ENCODE data around the gene MED13L. TPM values are rescaled to one million over a fixed set of nuclear protein-coding genes. Genes with fewer than 3 reads are reported as not detected.

The MED13L gene
- total and polyA plus RNA-seq, 8 donors: 92.4 to 123 (median 97.0) TPM

GRCh38 chr12:116046039-116046438 is 231.5 kb downstream of the MED13L start:
- H3K4me3 ChIP-seq: no peak overlapping the region
- ATAC-seq (no peak), DNase-seq (no peak)
- no peaks in the 10 kb centered on the region for H3K27me3 ChIP-seq
- H3K36me3 ChIP-seq: no peaks in the 10 kb centered on the region
- no peak overlapping the region for H3K27ac ChIP-seq
- peaks cover 14 to 37% of the 10 kb centered on the region in 2 donors for H3K4me1 ChIP-seq
- H3K9me3 ChIP-seq: no peaks in the 10 kb centered on the region
- no peak for TF ChIP-seq CTCF (IDR thresholded peaks at IDR 0.05)
- intact Hi-C loops (cut with DNase I): no loop called here

- Histone ChIP-seq H3K4me1 (peaks cover 9 to 29% of the 10 kb centered on the region in 2 donors), H3K9me3 (no peaks in the 10 kb centered on the region), H3K27me3 (no peaks in the 10 kb centered on the region), H3K4me3 (no peak overlapping the region), H3K36me3 (no peaks in the 10 kb centered on the region), H3K27ac (no peak overlapping the region)
- DNase-seq (no peak), ATAC-seq (no peak)
- TF ChIP-seq CTCF (IDR thresholded peaks at IDR 0.05): no peak
- intact Hi-C loops (cut with DNase I): no loop called here
Measured at GRCh38 chr12:116045150-116045549, 232.3 kb downstream of the MED13L start.

- Histone ChIP-seq H3K9me3 (no peaks in the 10 kb centered on the region), H3K27me3 (no peaks in the 10 kb centered on the region), H3K27ac (no peak overlapping the region), H3K4me1 (peaks cover 3 to 17% of the 10 kb centered on the region in 2 donors), H3K36me3 (no peaks in the 10 kb centered on the region), H3K4me3 (no peak overlapping the region)
- peak; percentile 81 for ATAC-seq
- intact Hi-C loops (cut with DNase I): no loop called here
- no peak for TF ChIP-seq CTCF (IDR thresholded peaks at IDR 0.05)
- peak in 2 of 4 donors; percentile 24 to 28 for DNase-seq
Measured at GRCh38 chr12:116043659-116044535, 233.6 kb downstream of the MED13L start.

GRCh38 chr12:116040402-116040801 is 237.1 kb downstream of the MED13L start:
- DNase-seq: no peak
- ATAC-seq: no peak
- no peaks in the 10 kb centered on the region for H3K27me3 ChIP-seq
- no peak for TF ChIP-seq CTCF (IDR thresholded peaks at IDR 0.05)
- intact Hi-C loops (cut with DNase I): no loop called here
- no peak overlapping the region for H3K4me3 ChIP-seq
- no peaks in the 10 kb centered on the region for H3K9me3 ChIP-seq
- peaks cover 0 to 10% of the 10 kb centered on the region in 2 donors for H3K4me1 ChIP-seq
- H3K27ac ChIP-seq: no peak overlapping the region
- no peaks in the 10 kb centered on the region for H3K36me3 ChIP-seq

GRCh38 chr12:116039081-116039480 is 238.4 kb downstream of the MED13L start:
- TF ChIP-seq CTCF (IDR thresholded peaks at IDR 0.05): no peak
- ATAC-seq: no peak
- no peak overlapping the region for H3K27ac ChIP-seq
- no peaks in the 10 kb centered on the region for H3K9me3 ChIP-seq
- no peak overlapping the region for H3K4me3 ChIP-seq
- no peak for DNase-seq
- H3K4me1 ChIP-seq: peaks cover 0 to 10% of the 10 kb centered on the region in 2 donors
- intact Hi-C loops (cut with DNase I): no loop called here
- H3K27me3 ChIP-seq: no peaks in the 10 kb centered on the region
- H3K36me3 ChIP-seq: no peaks in the 10 kb centered on the region

All from left lung (tissue), 10 donors.